ENCODE data around the gene MYO5C.
"Not testable (repeated sequence)": the region's sequence is repeated elsewhere in the genome, so short reads cannot be mapped to it uniquely, and the experiment has no call there.

MYO5C gene

GRCh38 chr15:52287114-52287513 lies 8.5 kb downstream of the MYO5C start:
- TF ChIP-seq CTCF (IDR thresholded peaks at IDR 0.05; ENCODE audit: unreplicated experiment in 3 of 3) = no peak
- H3K36me3 Mint-ChIP-seq (ENCODE audit: low read depth) = peaks cover 7% of the 10 kb centered on the region
- peak overlapping the region in 1 of 3 experiments; percentile 2 for H3K4me3 Mint-ChIP-seq
- peaks cover 20% of the 10 kb centered on the region for H3K4me1 Mint-ChIP-seq
- H3K27ac Mint-ChIP-seq = peak overlapping the region; percentile 21 to 97 (median 80)
- peaks cover 7% of the 10 kb centered on the region for H3K27me3 Mint-ChIP-seq (ENCODE audit: low read depth)
- H3K9me3 Mint-ChIP-seq = no peaks in the 10 kb centered on the region

GRCh38 chr15:52285941-52286340 lies 9.7 kb downstream of the MYO5C start:
- not testable (repeated sequence) for H3K4me3 Mint-ChIP-seq; H3K9me3 Mint-ChIP-seq; H3K27me3 Mint-ChIP-seq (ENCODE audit: low read depth); H3K27ac Mint-ChIP-seq; H3K36me3 Mint-ChIP-seq (ENCODE audit: low read depth)
- peaks cover 14% of the 10 kb centered on the region for H3K4me1 Mint-ChIP-seq

GRCh38 chr15:52284164-52284563 lies 11.4 kb downstream of the MYO5C start:
- Mint-ChIP-seq H3K27ac (no peak overlapping the region), H3K9me3 (no peaks in the 10 kb centered on the region), H3K36me3 (ENCODE audit: low read depth) (peaks cover 7% of the 10 kb centered on the region), H3K4me1 (peaks cover 6% of the 10 kb centered on the region), H3K27me3 (ENCODE audit: low read depth) (no peaks in the 10 kb centered on the region), H3K4me3 (no peak overlapping the region)
- no peak for TF ChIP-seq CTCF (IDR thresholded peaks at IDR 0.05; ENCODE audit: unreplicated experiment in 3 of 3)

- Mint-ChIP-seq H3K36me3 (ENCODE audit: low read depth) (peaks cover 16% of the 10 kb centered on the region), H3K27ac (no peak overlapping the region)
- TF ChIP-seq CTCF (IDR thresholded peaks at IDR 0.05; ENCODE audit: unreplicated experiment in 3 of 3) = no peak
These were observed 12.3 kb downstream of the MYO5C start for GRCh38 chr15:52283281-52283680.

GRCh38 chr15:52282418-52282817 lies 13.2 kb downstream of the MYO5C start:
- no peak overlapping the region for H3K4me3 Mint-ChIP-seq
- no peaks in the 10 kb centered on the region for H3K27me3 Mint-ChIP-seq (ENCODE audit: low read depth)
- H3K27ac Mint-ChIP-seq = peak overlapping the region; percentile 4 to 80 (median 72)
- no peaks in the 10 kb centered on the region for H3K9me3 Mint-ChIP-seq
- peaks cover 16% of the 10 kb centered on the region for H3K36me3 Mint-ChIP-seq (ENCODE audit: low read depth)
- no peaks in the 10 kb centered on the region for H3K4me1 Mint-ChIP-seq
- no peak for TF ChIP-seq CTCF (IDR thresholded peaks at IDR 0.05; ENCODE audit: unreplicated experiment in 3 of 3)

More at GRCh38 chr15:52283281-52283680, 12.3 kb downstream of the MYO5C start:
- no peak overlapping the region for H3K4me3 Mint-ChIP-seq
- no peaks in the 10 kb centered on the region for H3K27me3 Mint-ChIP-seq (ENCODE audit: low read depth)
- H3K4me1 Mint-ChIP-seq = peaks cover 2% of the 10 kb centered on the region
- no peaks in the 10 kb centered on the region for H3K9me3 Mint-ChIP-seq

GRCh38 chr15:52281085-52282035 lies 14.2 kb downstream of the MYO5C start:
- Mint-ChIP-seq H3K4me1 (no peaks in the 10 kb centered on the region), H3K36me3 (ENCODE audit: low read depth) (peaks cover 12% of the 10 kb centered on the region), H3K27ac (peak overlapping the region; percentile 23 to 80 (median 72)), H3K4me3 (no peak overlapping the region), H3K9me3 (no peaks in the 10 kb centered on the region), H3K27me3 (ENCODE audit: low read depth) (no peaks in the 10 kb centered on the region)
- TF ChIP-seq CTCF (IDR thresholded peaks at IDR 0.05; ENCODE audit: unreplicated experiment in 3 of 3) = no peak

Data from nephron (organoid).